Stimulated activated naive B cell treated with anti-CD40 and anti-IgM and Interleukin-4, amounts not matched to agents 10 μg/mL and 1 μg/mL and 100 μg/mL, for 72 hours (primary cell): ENCODE measurements around the gene HIPK1.

Experiments
- ATAC-seq, 2 donors: fragments of 150-1000 bp; cut with Tn5 transposase; replicated peaks; 2 replicates each; pipeline ENCODE4 v1.10.0; 2021; ENCODE audit warnings: moderate library complexity in 1 of 2
- DNase-seq: peaks from one replicate; pipeline ENCODE4 v3.0.0; 2021
- H3K27ac Mint-ChIP-seq: one replicate; pipeline ENCODE4 v1.8.0; 2022; ENCODE audit warnings: mild to moderate bottlenecking, mixed read lengths
- H3K27me3 Mint-ChIP-seq, 2 donors: one replicate each; pipeline ENCODE4 v1.8.0; 2022; ENCODE audit warnings: mixed read lengths in 2 of 2
- H3K36me3 Mint-ChIP-seq, 2 donors: one replicate each; pipeline ENCODE4 v1.8.0; 2022; ENCODE audit warnings: mixed read lengths in 2 of 2, mild to moderate bottlenecking in 1 of 2
- H3K4me1 Mint-ChIP-seq, 2 donors: one replicate each; pipeline ENCODE4 v1.8.0; 2022; ENCODE audit warnings: mixed read lengths in 2 of 2, mild to moderate bottlenecking in 1 of 2
- H3K4me3 Mint-ChIP-seq, 2 donors: one replicate each; pipeline ENCODE4 v1.8.0; 2022; ENCODE audit warnings: mild to moderate bottlenecking in 2 of 2, mixed read lengths in 2 of 2, moderate library complexity in 1 of 2
- H3K9me3 Mint-ChIP-seq, 2 donors: one replicate each; pipeline ENCODE4 v1.8.0; 2022; ENCODE audit warnings: mixed read lengths in 2 of 2, mild to moderate bottlenecking in 1 of 2

HIPK1 gene

GRCh38 chr1:113928187-113928930 lies 765 bp upstream of the HIPK1 start:
- Mint-ChIP-seq H3K4me3 (peak overlapping the region; percentile 98 to 99), H3K36me3 (peaks cover 8% of the 10 kb centered on the region in 2 donors), H3K27ac (peak overlapping the region; percentile 100), H3K4me1 (peaks cover 31 to 46% of the 10 kb centered on the region in 2 donors), H3K27me3 (no peaks in the 10 kb centered on the region), H3K9me3 (no peaks in the 10 kb centered on the region)
- ATAC-seq (peak; percentile 30 to 34), DNase-seq (peak; percentile 8)

DNA sequence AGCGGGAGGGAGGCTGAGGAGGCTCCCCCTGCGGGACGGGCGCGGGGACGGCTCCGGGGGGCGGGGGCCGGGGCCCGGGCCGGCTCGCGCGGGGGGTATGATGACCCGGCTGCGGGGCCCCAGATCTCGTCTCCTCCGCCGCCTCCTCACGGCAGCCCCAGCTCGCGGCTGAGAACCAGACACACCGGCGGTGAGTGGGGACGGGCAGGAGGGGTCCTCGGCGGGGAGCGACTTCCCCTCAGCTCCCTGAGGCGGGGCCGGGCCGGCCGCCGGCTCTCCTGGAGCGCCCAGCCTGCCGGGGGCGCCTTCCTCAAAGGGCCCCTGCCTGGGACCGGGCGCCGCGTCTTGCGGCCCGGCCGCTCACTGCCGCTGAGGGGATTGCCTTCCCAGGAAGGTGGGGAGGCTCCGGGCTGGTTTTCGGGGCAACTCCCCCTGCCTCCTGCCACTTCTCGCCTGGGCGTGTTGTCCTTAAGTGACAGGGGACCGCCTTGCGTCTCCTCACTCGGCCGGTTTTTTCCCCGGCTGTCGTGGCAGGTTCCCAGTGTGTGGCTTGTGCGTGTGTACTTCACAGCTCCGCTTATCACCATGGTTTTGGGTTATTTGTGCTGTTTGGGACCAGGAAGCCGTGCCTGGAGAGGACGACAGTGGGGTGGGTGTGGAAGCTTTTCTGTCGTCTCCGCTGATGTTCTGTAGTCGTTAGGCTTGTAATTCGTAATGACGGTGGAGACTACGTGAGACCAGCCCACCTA lies 800 bp downstream of the HIPK1 start:
- Mint-ChIP-seq H3K9me3 (no peaks in the 10 kb centered on the region), H3K36me3 (peaks cover 8% of the 10 kb centered on the region in 2 donors), H3K4me3 (peak overlapping the region; percentile 98 to 99), H3K27ac (peak overlapping the region; percentile 96), H3K4me1 (peaks cover 33 to 56% of the 10 kb centered on the region in 2 donors), H3K27me3 (no peaks in the 10 kb centered on the region)
- ATAC-seq, result peak; percentile 45 to 51
- DNase-seq, result peak; percentile 54

DNA sequence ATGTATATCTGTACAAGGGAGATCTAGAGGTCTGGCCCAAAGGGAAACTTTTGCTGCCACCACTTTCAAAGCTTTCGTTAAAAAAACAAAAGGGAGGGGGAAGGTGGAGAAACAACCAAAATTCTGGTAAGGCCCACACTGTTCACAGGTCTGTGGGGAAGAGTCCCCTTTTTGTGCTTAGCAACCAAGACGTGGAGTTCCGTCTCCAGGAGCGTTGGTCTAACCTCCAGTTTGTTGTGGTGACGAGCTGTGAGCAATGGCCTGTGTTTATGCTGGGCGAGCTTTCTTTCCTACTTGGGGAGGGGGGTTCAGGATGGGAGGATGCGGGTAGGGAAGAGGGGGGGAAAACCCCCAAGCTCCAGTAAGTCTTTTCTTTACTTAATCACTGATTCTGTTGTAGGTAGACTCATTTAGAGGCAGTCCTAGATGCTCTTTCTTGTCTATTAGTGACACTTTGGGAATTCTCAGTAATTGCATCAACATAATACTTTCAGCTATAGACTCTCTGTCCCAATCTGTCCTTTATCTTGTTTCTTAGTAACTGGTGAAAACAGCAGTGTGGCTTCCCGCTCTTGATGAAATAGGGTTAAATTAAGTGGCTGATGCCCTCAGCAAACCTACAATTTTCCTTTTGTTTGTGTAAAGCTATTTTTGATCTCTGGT lies 1.5 kb downstream of the HIPK1 start:
- ATAC-seq (peak; percentile 35 to 44), DNase-seq (peak; percentile 38)
- peaks cover 8% of the 10 kb centered on the region in 2 donors for H3K36me3 Mint-ChIP-seq
- H3K9me3 Mint-ChIP-seq, result no peaks in the 10 kb centered on the region
- H3K27ac Mint-ChIP-seq, result peak overlapping the region; percentile 96
- H3K4me3 Mint-ChIP-seq, result peak overlapping the region; percentile 98 to 99
- H3K4me1 Mint-ChIP-seq, result peaks cover 33 to 56% of the 10 kb centered on the region in 2 donors
- H3K27me3 Mint-ChIP-seq, result no peaks in the 10 kb centered on the region

GRCh38 chr1:113931451-113931851 lies 2.3 kb downstream of the HIPK1 start:
- H3K36me3 Mint-ChIP-seq, result peaks cover 8% of the 10 kb centered on the region in 2 donors
- H3K4me3 Mint-ChIP-seq, result peak overlapping the region; percentile 98 to 99
- ATAC-seq (no peak), DNase-seq (no peak)
- H3K9me3 Mint-ChIP-seq, result no peaks in the 10 kb centered on the region
- no peak overlapping the region for H3K27ac Mint-ChIP-seq
- H3K4me1 Mint-ChIP-seq, result peaks cover 33 to 56% of the 10 kb centered on the region in 2 donors
- no peaks in the 10 kb centered on the region for H3K27me3 Mint-ChIP-seq

DNA sequence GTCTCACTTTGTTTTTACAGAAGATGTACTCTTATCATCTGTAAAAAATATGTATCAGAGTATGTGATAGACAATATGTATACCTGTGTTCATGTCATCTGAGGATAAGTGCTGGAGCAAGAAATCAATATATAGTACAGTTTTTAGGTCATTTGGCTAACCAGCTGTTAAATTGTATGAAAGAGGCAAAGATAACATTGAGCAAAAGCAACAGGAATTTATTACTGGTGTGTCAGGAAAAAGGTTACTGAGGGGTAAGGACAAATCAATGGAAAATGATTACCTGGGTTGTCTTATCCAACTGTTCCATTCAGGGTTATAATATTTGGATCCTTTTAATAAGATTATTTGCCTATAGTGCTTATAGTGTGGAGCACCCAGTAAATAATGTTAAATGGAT lies 4.9 kb downstream of the HIPK1 start:
- Mint-ChIP-seq H3K4me1 (peaks cover 30 to 62% of the 10 kb centered on the region in 2 donors), H3K4me3 (no peak overlapping the region)
- DNase-seq, result no peak

GRCh38 chr1:113934511-113935055 lies 5.5 kb downstream of the HIPK1 start:
- ATAC-seq (no peak), DNase-seq (no peak)
- Mint-ChIP-seq H3K27me3 (no peaks in the 10 kb centered on the region), H3K27ac (no peak overlapping the region), H3K9me3 (no peaks in the 10 kb centered on the region), H3K36me3 (peaks cover 11 to 13% of the 10 kb centered on the region in 2 donors), H3K4me3 (no peak overlapping the region), H3K4me1 (peaks cover 34 to 68% of the 10 kb centered on the region in 2 donors)

More for the DNA sequence above, 4.9 kb downstream of the HIPK1 start:
- H3K36me3 Mint-ChIP-seq, result peaks cover 11 to 13% of the 10 kb centered on the region in 2 donors
- no peak overlapping the region for H3K27ac Mint-ChIP-seq
- no peaks in the 10 kb centered on the region for H3K27me3 Mint-ChIP-seq
- H3K9me3 Mint-ChIP-seq, result no peaks in the 10 kb centered on the region
- no peak for ATAC-seq

DNA sequence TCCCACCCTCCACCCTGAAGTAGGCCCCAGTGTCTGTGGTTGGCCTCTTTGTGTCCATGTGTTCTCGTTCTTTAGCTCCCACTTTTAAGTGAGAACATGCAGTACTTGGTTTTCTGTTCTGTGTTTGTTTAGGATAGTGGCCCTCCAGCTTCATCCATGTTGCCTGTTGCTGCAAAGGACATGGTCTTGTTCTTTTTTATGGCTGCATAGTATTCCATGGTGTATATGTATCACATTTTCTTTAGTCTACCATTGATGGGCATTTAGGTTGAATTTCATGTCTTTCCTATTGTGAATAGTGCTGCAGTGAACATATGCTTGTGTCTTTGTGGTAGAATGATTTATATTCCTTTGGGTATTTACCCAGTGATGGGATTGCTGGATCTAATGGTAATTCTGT lies 6.1 kb downstream of the HIPK1 start:
- DNase-seq, result no peak
- no peak overlapping the region for H3K4me3 Mint-ChIP-seq
- no peaks in the 10 kb centered on the region for H3K27me3 Mint-ChIP-seq
- no peak for ATAC-seq
- no peaks in the 10 kb centered on the region for H3K9me3 Mint-ChIP-seq
- H3K4me1 Mint-ChIP-seq, result peaks cover 37 to 72% of the 10 kb centered on the region in 2 donors
- H3K36me3 Mint-ChIP-seq, result peaks cover 11 to 14% of the 10 kb centered on the region in 2 donors
- no peak overlapping the region for H3K27ac Mint-ChIP-seq

DNA sequence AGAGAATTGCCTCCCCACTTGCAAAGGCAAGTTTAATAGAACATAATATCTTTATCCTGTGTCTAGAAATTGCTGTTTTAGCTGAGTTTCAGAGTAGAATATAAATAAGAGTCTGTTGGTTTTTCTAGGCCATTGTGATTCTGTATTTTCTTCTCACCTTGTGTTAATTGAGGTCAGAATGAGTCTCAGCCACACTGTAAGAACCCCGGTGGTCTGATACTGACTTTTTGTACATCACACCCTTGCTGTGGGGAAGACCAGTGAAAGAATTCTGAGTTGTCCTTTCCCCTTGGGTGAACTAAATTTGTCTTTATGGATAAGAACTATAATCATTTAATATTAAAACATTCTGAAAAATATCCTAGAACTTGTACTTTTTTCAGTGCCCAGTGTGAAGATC lies 6.8 kb downstream of the HIPK1 start:
- ATAC-seq, result no peak
- H3K27ac Mint-ChIP-seq, result no peak overlapping the region
- DNase-seq, result no peak
- H3K27me3 Mint-ChIP-seq, result no peaks in the 10 kb centered on the region
- H3K9me3 Mint-ChIP-seq, result no peaks in the 10 kb centered on the region
- peaks cover 17 to 22% of the 10 kb centered on the region in 2 donors for H3K36me3 Mint-ChIP-seq
- peaks cover 37 to 72% of the 10 kb centered on the region in 2 donors for H3K4me1 Mint-ChIP-seq
- no peak overlapping the region for H3K4me3 Mint-ChIP-seq

DNA sequence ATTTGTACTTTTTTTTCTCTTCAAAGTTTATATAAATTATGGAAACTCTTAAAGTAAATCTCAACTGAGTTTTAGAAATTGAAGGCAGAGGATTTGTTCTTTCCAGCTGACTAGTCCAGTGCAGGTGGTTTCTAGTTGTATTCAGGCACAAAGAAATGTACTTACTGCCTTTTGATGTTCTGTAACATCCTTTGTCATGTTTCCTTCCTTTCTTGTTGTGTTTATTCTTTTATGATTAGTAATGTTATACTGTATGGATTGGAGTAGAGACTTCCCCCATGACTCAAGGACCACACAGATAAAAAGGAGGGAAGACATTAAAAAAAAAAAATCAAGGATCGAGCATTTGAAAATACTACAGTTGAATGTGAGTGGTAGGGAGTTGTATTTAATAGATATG lies 8.0 kb downstream of the HIPK1 start:
- no peak for ATAC-seq
- Mint-ChIP-seq H3K4me1 (peaks cover 36 to 65% of the 10 kb centered on the region in 2 donors), H3K36me3 (peaks cover 22 to 24% of the 10 kb centered on the region in 2 donors), H3K4me3 (no peak overlapping the region), H3K27me3 (no peaks in the 10 kb centered on the region), H3K27ac (no peak overlapping the region), H3K9me3 (no peaks in the 10 kb centered on the region)
- no peak for DNase-seq

- no peak overlapping the region for H3K4me3 Mint-ChIP-seq
These were observed 9.1 kb downstream of the HIPK1 start for GRCh38 chr1:113938192-113938591.

GRCh38 chr1:113940365-113941244 lies 11.5 kb downstream of the HIPK1 start:
- Mint-ChIP-seq H3K36me3 (peaks cover 32 to 33% of the 10 kb centered on the region in 2 donors), H3K9me3 (no peaks in the 10 kb centered on the region), H3K27ac (peak overlapping the region; percentile 88), H3K4me1 (peaks cover 29 to 45% of the 10 kb centered on the region in 2 donors), H3K27me3 (no peaks in the 10 kb centered on the region), H3K4me3 (peak overlapping the region; percentile 14 to 60)
- ATAC-seq (peak; percentile 95 to 97), DNase-seq (peak; percentile 28)

More at GRCh38 chr1:113938192-113938591, 9.1 kb downstream of the HIPK1 start:
- ATAC-seq (no peak), DNase-seq (no peak)
- Mint-ChIP-seq H3K36me3 (peaks cover 19 to 20% of the 10 kb centered on the region in 2 donors), H3K27me3 (no peaks in the 10 kb centered on the region), H3K9me3 (no peaks in the 10 kb centered on the region), H3K4me1 (peaks cover 31 to 56% of the 10 kb centered on the region in 2 donors), H3K27ac (no peak overlapping the region)

GRCh38 chr1:113941245-113941559 lies 12.1 kb downstream of the HIPK1 start:
- H3K36me3 Mint-ChIP-seq, result peaks cover 36 to 37% of the 10 kb centered on the region in 2 donors
- ATAC-seq (peak in 1 of 2 donors; percentile 19), DNase-seq (no peak)
- no peaks in the 10 kb centered on the region for H3K27me3 Mint-ChIP-seq
- no peak overlapping the region for H3K27ac Mint-ChIP-seq
- no peaks in the 10 kb centered on the region for H3K9me3 Mint-ChIP-seq
- H3K4me3 Mint-ChIP-seq, result no peak overlapping the region
- peaks cover 32 to 50% of the 10 kb centered on the region in 2 donors for H3K4me1 Mint-ChIP-seq

GRCh38 chr1:113942527-113942926 lies 13.4 kb downstream of the HIPK1 start:
- Mint-ChIP-seq H3K36me3 (peaks cover 34 to 37% of the 10 kb centered on the region in 2 donors), H3K9me3 (no peaks in the 10 kb centered on the region), H3K27me3 (no peaks in the 10 kb centered on the region), H3K27ac (no peak overlapping the region), H3K4me1 (peaks cover 37 to 58% of the 10 kb centered on the region in 2 donors), H3K4me3 (no peak overlapping the region)
- ATAC-seq (no peak), DNase-seq (no peak)
